NCI-H128 (cell line): ENCODE measurements around the gene FLRT2.

ENCODE experiments used
- DNase-seq: peaks from one replicate; lab custom pipeline; 2025; ENCODE audit not compliant: unreplicated experiment; lab: John Stamatoyannopoulos, UW

FLRT2 gene

GRCh38 chr14:85634205-85634604 is 104.3 kb downstream of the FLRT2 start:
- no peak for DNase-seq

GRCh38 chr14:85644211-85644610 is 114.3 kb downstream of the FLRT2 start:
- no peak for DNase-seq

GRCh38 chr14:85653029-85653428 is 123.1 kb downstream of the FLRT2 start:
- no peak for DNase-seq

GRCh38 chr14:85660243-85660922 is 130.4 kb downstream of the FLRT2 start:
- DNase-seq, result no peak

- no peak for DNase-seq
These were observed 132.2 kb downstream of the FLRT2 start for GRCh38 chr14:85662096-85662495.

- no peak for DNase-seq
These were observed 133.3 kb downstream of the FLRT2 start for GRCh38 chr14:85663256-85663655.

GRCh38 chr14:85663667-85664066 is 133.7 kb downstream of the FLRT2 start:
- no peak for DNase-seq

- DNase-seq, result no peak
These were observed 146.0 kb downstream of the FLRT2 start for GRCh38 chr14:85675957-85676356.

- no peak for DNase-seq
These were observed 157.0 kb downstream of the FLRT2 start for GRCh38 chr14:85686908-85687307.

GRCh38 chr14:85687456-85687855 is 157.5 kb downstream of the FLRT2 start:
- DNase-seq, result no peak

- no peak for DNase-seq
These were observed 158.1 kb downstream of the FLRT2 start for GRCh38 chr14:85688006-85688405.

GRCh38 chr14:85695300-85695699 is 165.4 kb downstream of the FLRT2 start:
- DNase-seq, result no peak

- no peak for DNase-seq
These were observed 171.2 kb downstream of the FLRT2 start for GRCh38 chr14:85701116-85701515.

GRCh38 chr14:85701763-85702162 is 171.8 kb downstream of the FLRT2 start:
- no peak for DNase-seq

- no peak for DNase-seq
These were observed 172.2 kb downstream of the FLRT2 start for GRCh38 chr14:85702191-85702590.

- no peak for DNase-seq
These were observed 173.1 kb downstream of the FLRT2 start for GRCh38 chr14:85702997-85703396.
